PC-3 (cell line): Measurements from ENCODE around the gene NHP2. TPM values are rescaled to one million over a fixed set of nuclear protein-coding genes. Genes with fewer than 3 reads are reported as not detected.

Experiments
- ATAC-seq: fragments of 200-7000 bp; cut with Tn5 transposase; 2 replicates; pipeline ENCODE4 v1.9.1; 2020; ENCODE audit warnings: mild to moderate bottlenecking, moderate library complexity
- BruUV-seq: library from RNA; stranded (reverse); fragments of 400-500 nt; replicated peaks from 2 replicates; lab custom pipeline; 2021; lab: Mats Ljungman, UMichigan
- CTCF ChIA-PET: fragments of 300-600 bp; sonication (Branson Sonifier 250); formaldehyde crosslinking; loops from one replicate; lab custom pipeline; 2022; ENCODE audit warnings: antibody characterized with exemption; lab: Charles Lee
- POLR2A ChIA-PET: fragments of 300-600 bp; sonication (Branson Sonifier 250); formaldehyde crosslinking; loops from one replicate; lab custom pipeline; 2022; ENCODE audit warnings: antibody characterized with exemption; ENCODE audit not compliant: unreplicated experiment; lab: Charles Lee
- DNase-seq: peaks from one replicate; pipeline ENCODE4 v3.0.0-alpha.2; 2015
- H2AFZ ChIP-seq: fragments of 300-600 bp; sonication (generic); 2 replicates; pipeline ENCODE4 v1.6.0; 2016; ENCODE audit warnings: antibody characterized with exemption, low read length
- H3F3A ChIP-seq: fragments of 300-600 bp; sonication (generic); one replicate; pipeline ENCODE4 v1.6.0; 2017; ENCODE audit warnings: antibody characterized with exemption, low read length, control low read depth, mild to moderate bottlenecking; ENCODE audit not compliant: unreplicated experiment
- H3K27ac ChIP-seq: fragments of 300-600 bp; sonication (generic); 2 replicates; pipeline ENCODE4 v1.5.1; 2016; ENCODE audit warnings: mild to moderate bottlenecking, low read length
- H3K27me3 ChIP-seq: fragments of 300-600 bp; sonication (generic); 2 replicates; pipeline ENCODE4 v1.6.1; 2016; ENCODE audit warnings: low read length, mixed read lengths
- H3K36me3 ChIP-seq: fragments of 300-600 bp; sonication (generic); 2 replicates; pipeline ENCODE4 v1.6.1; 2016; ENCODE audit warnings: low read depth, mixed run types, low read length, mixed read lengths
- H3K4me1 ChIP-seq: fragments of 300-600 bp; sonication (generic); 2 replicates; pipeline ENCODE4 v1.5.1; 2016; ENCODE audit warnings: low read length; ENCODE audit not compliant: insufficient read depth
- H3K4me2 ChIP-seq: fragments of 300-600 bp; sonication (generic); 2 replicates; pipeline ENCODE4 v1.6.0; 2016; ENCODE audit warnings: low read length
- H3K4me3 ChIP-seq: fragments of 300-600 bp; sonication (generic); 2 replicates; pipeline ENCODE4 v1.5.1; 2016; ENCODE audit warnings: mild to moderate bottlenecking, low read length, mixed read lengths
- H3K79me2 ChIP-seq: fragments of 300-600 bp; sonication (generic); 2 replicates; pipeline ENCODE4 v1.6.1; 2017; ENCODE audit warnings: low read length, mixed read lengths
- H3K9ac ChIP-seq: fragments of 300-600 bp; sonication (generic); 2 replicates; pipeline ENCODE4 v1.6.0; 2016; ENCODE audit warnings: mild to moderate bottlenecking, low read length
- H3K9me2 ChIP-seq: fragments of 300-600 bp; sonication (generic); replicated peaks from 2 replicates; pipeline ENCODE4 v1.6.1; 2016; ENCODE audit warnings: mixed run types, low read length, mixed read lengths
- H3K9me3 ChIP-seq: fragments of 300-600 bp; sonication (generic); 2 replicates; pipeline ENCODE4 v1.6.1; 2016; ENCODE audit warnings: low read length, mixed read lengths
- H4K20me1 ChIP-seq: fragments of 300-600 bp; sonication (generic); 2 replicates; pipeline ENCODE4 v1.6.1; 2016; ENCODE audit warnings: low read length, mixed read lengths
- CTCF ChIP-seq: fragments of 300-600 bp; sonication (generic); conservative IDR thresholded peaks from 2 replicates; pipeline ENCODE4 v1.5.1; 2017; ENCODE audit warnings: antibody characterized with exemption, low read depth, mild to moderate bottlenecking, low read length
- EZH2 ChIP-seq: fragments of 300-600 bp; sonication (generic); IDR thresholded peaks from one replicate; pipeline ENCODE4 v1.6.1; 2017; ENCODE audit warnings: antibody characterized with exemption, mild to moderate bottlenecking, low read length; ENCODE audit not compliant: unreplicated experiment
- EZH2phosphoT487 ChIP-seq: fragments of 300-600 bp; sonication (generic); IDR thresholded peaks from 2 replicates; pipeline ENCODE4 v1.6.1; 2018; ENCODE audit warnings: mild to moderate bottlenecking, antibody characterized with exemption, low read length, borderline replicate concordance
- intact Hi-C: fragments of 100-400 bp; cut with micrococcal nuclease; formaldehyde crosslinking; loops from 2 replicates; pipeline ENCODE4 v1.9.0; 2023
- total RNA-seq: library from RNA; depleted of rRNA; stranded (reverse); fragments of >200 nt; gene quantifications from 2 replicates; pipeline ENCODE4 v1.2.3, GENCODE V29; 2014

NHP2 gene
- total RNA-seq, 1 experiment from 2014 or later: 649 TPM

- Histone ChIP-seq H2AFZ (no peak overlapping the region), H3K4me2 (no peak overlapping the region), H3K9ac (no peak overlapping the region), H3K79me2 (no peaks in the 10 kb centered on the region), H3K4me3 (no peak overlapping the region), H3F3A (no peaks in the 10 kb centered on the region), H3K27ac (no peak overlapping the region), H3K27me3 (no peaks in the 10 kb centered on the region), H4K20me1 (no peaks in the 10 kb centered on the region), H3K4me1 (no peaks in the 10 kb centered on the region), H3K36me3 (no peaks in the 10 kb centered on the region), H3K9me3 (no peaks in the 10 kb centered on the region), H3K9me2 (no peaks in the 10 kb centered on the region)
- ChIA-PET CTCF (no interaction called here), POLR2A (no interaction called here)
- intact Hi-C loops: no loop called here
- ATAC-seq (no peak), DNase-seq (no peak)
- TF ChIP-seq EZH2phosphoT487: no peak
- no peak for TF ChIP-seq CTCF
- no peak for TF ChIP-seq EZH2
- no TSS peak for BruUV-seq
Measured at GRCh38 chr5:178162481-178162880, 8.8 kb upstream of the NHP2 start.

- no peak for DNase-seq
- no peak for ATAC-seq
- H3K27me3 ChIP-seq: no peaks in the 10 kb centered on the region
- no TSS peak for BruUV-seq
- H3K79me2 ChIP-seq: no peaks in the 10 kb centered on the region
- TF ChIP-seq EZH2phosphoT487 (no peak), EZH2 (no peak), CTCF (no peak)
- no peaks in the 10 kb centered on the region for H3K4me1 ChIP-seq
- H3K9me2 ChIP-seq: no peaks in the 10 kb centered on the region
- CTCF ChIA-PET: no interaction called here
- H3K4me3 ChIP-seq: no peak overlapping the region
- intact Hi-C loops: no loop called here
- no peak overlapping the region for H3K9ac ChIP-seq
- H3K4me2 ChIP-seq: no peak overlapping the region
- no peaks in the 10 kb centered on the region for H3K36me3 ChIP-seq
- H2AFZ ChIP-seq: no peak overlapping the region
- POLR2A ChIA-PET: no interaction called here
- no peaks in the 10 kb centered on the region for H3K9me3 ChIP-seq
- H3K27ac ChIP-seq: no peak overlapping the region
- H4K20me1 ChIP-seq: no peaks in the 10 kb centered on the region
- no peaks in the 10 kb centered on the region for H3F3A ChIP-seq
Measured at GRCh38 chr5:178160176-178160575, 6.5 kb upstream of the NHP2 start.

- Histone ChIP-seq H4K20me1 (no peaks in the 10 kb centered on the region), H3K4me1 (peaks cover 7% of the 10 kb centered on the region; the same call in 1 of the 2 replicates), H3K4me3 (no peak overlapping the region), H3K9me2 (no peaks in the 10 kb centered on the region), H3K9ac (no peak overlapping the region), H3K36me3 (peaks cover 12% of the 10 kb centered on the region), H3K79me2 (peaks cover 21% of the 10 kb centered on the region), H3K27me3 (no peaks in the 10 kb centered on the region), H3K4me2 (no peak overlapping the region), H3K9me3 (no peaks in the 10 kb centered on the region), H3K27ac (no peak overlapping the region), H2AFZ (no peak overlapping the region), H3F3A (no peaks in the 10 kb centered on the region)
- ChIA-PET POLR2A (no interaction called here), CTCF (no interaction called here)
- BruUV-seq: no TSS peak
- intact Hi-C loops: no loop called here
- no peak for ATAC-seq
- TF ChIP-seq EZH2phosphoT487 (no peak), EZH2 (no peak), CTCF (no peak)
- DNase-seq: no peak
Measured at GRCh38 chr5:178155065-178155464, 1.4 kb upstream of the NHP2 start.
